Cardiac fibroblast (primary cell): Measurements from ENCODE around the gene KIRREL3.

ENCODE experiments used
- DNase-seq, 2 donors: peaks; one replicate each; pipeline versions ENCODE4 v3.0.0 to v3.0.0-alpha.2; 2010; ENCODE audit warnings: low read depth in 2 of 2
- H3K4me3 ChIP-seq, 2 donors: replicated peaks in 1 of 2; 1 replicate in 1 of 2; 2 replicates in 1 of 2; pipeline ENCODE4 v1.5.1; 2011; ENCODE audit warnings: low read depth in 2 of 2, low read length in 2 of 2, mild to moderate bottlenecking in 2 of 2, moderate library complexity in 1 of 2
- TF ChIP-seq, protein P1 (sequence below): IDR thresholded peaks from one replicate; pipeline ENCODE4 v1.5.1; 2011; ENCODE audit warnings: low read depth, mild to moderate bottlenecking, low read length, inconsistent platforms

The KIRREL3 gene

DNA sequence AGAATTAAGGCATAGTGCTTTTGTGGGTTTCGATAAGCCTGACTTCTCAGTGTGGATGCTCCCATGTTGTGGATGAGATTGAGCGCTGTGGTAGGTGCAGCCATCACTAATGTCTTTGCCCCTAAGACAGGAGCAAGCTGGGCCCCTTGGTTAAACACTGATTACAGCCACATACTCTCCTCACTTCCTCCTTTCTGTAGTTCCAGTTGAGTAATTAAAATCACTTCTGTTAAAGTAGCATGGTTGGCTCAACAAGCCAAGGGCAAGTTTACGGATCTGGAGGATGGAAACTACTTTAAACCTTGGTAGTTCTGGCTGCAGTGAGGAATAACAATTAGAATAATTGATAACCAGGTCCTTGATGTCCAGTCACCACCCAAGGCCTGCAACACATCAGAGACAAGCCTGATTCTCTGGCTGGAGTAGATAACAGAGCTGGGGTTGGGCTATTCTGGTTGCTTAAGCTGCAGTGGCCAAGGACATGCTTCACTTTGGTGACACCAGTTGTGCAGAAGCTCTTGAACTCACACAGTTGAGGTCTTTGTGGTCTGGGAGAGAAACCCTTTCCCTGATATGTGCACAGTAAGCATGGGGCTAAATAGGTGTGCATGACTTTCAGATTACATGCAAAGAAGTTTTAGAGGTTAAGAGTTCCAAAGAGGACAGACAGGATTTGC lies 81.3 kb downstream of the KIRREL3 start:
- H3K4me3 ChIP-seq = no peak overlapping the region
- DNase-seq = no peak
- TF ChIP-seq, protein P1, sequence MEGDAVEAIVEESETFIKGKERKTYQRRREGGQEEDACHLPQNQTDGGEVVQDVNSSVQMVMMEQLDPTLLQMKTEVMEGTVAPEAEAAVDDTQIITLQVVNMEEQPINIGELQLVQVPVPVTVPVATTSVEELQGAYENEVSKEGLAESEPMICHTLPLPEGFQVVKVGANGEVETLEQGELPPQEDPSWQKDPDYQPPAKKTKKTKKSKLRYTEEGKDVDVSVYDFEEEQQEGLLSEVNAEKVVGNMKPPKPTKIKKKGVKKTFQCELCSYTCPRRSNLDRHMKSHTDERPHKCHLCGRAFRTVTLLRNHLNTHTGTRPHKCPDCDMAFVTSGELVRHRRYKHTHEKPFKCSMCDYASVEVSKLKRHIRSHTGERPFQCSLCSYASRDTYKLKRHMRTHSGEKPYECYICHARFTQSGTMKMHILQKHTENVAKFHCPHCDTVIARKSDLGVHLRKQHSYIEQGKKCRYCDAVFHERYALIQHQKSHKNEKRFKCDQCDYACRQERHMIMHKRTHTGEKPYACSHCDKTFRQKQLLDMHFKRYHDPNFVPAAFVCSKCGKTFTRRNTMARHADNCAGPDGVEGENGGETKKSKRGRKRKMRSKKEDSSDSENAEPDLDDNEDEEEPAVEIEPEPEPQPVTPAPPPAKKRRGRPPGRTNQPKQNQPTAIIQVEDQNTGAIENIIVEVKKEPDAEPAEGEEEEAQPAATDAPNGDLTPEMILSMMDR = no peak

DNA sequence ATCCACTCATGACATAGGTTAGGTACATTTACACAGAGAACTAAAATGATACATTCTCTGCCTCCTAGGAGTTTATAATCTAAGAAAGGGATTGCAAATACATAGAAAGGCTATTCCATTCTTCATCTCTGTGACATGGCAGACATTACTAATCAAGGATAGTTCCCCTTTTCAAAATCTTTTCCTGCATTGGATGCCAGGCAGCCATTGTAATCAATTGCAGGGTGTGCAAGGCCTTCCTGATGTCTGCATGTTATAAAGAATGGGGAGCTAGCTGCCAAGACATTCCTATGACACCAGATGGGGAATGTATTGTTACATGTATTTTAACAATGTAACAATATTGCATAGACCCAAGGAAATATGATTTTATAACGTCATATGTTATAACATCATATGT lies 82.0 kb downstream of the KIRREL3 start:
- DNase-seq = peak in 1 of 2 donors; percentile 29

DNA sequence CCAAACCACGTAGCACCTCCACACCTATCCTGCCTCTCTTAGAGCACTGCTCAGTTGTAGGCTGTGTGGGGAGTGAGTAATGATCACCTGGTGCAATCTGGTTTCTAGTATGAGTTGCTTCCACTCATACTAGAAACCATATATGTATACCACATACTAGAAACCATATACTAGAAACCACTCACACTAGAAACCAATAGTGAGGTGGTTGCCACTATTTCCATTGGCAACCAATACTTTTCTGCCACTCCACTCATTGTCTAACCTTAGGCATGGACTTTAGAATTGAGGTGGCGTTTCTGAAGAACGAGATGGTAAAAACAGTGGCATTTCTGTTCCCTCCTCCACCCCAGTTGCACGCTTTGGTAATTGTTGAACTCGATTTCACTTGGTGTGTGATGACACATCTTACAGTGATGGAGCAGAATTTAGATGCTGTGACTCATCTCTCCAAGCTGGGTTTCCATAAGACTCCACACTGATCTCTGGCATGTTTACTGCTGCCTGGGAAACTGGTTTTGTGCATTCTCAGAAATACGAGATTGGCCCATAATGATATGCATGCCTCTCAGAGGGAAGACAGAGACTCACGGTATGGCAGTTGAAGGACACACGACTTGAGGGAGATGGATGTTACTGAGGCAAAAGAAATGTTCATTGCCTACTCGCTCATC lies 82.9 kb downstream of the KIRREL3 start:
- peak; percentile 77 to 91 for DNase-seq
- H3K4me3 ChIP-seq = no peak overlapping the region
- TF ChIP-seq, protein P1 = no peak

More for the DNA sequence above, 82.0 kb downstream of the KIRREL3 start:
- TF ChIP-seq, protein P1 = no peak
- H3K4me3 ChIP-seq = no peak overlapping the region

DNA sequence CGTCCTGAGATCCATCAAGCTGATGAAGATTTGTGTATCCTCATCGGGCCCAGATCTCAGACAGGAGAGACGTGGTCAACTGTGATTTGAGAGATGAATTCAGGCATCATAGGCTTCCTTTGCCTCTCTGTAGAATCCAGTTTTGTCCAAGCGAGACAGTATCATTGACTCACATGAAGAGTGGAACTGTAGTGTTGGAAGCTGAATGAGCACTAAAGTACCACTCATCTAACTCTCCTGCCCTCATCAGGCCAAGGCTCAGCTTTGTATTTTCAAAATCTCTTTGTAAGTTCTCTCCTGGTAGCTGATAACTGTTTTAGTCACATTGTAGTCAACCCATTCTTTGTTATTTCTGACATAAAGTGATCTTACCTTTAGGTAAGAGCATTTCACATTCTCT lies 85.1 kb downstream of the KIRREL3 start:
- DNase-seq = no peak
- H3K4me3 ChIP-seq = no peak overlapping the region
- TF ChIP-seq, protein P1 = no peak

DNA sequence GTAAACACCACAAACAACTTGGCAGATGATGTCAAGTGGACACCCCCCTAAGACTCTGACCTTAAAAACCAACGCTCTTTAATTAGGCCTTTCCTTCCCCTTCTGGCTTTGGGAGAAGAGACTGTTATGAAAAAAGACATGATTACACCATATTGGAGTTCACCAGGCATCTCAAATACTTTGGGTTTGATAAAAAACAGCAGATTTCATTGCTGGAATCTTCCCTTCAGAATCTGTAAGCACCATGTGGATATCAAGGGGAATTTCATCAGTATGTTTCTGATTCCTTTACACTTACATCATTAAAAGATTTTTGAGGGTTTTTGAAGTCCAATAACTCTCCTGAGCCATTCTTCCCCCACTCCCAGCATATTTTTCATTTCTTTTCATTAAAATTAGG lies 85.6 kb downstream of the KIRREL3 start:
- TF ChIP-seq, protein P1 = no peak
- H3K4me3 ChIP-seq = no peak overlapping the region
- DNase-seq = peak in 1 of 2 donors; percentile 29

DNA sequence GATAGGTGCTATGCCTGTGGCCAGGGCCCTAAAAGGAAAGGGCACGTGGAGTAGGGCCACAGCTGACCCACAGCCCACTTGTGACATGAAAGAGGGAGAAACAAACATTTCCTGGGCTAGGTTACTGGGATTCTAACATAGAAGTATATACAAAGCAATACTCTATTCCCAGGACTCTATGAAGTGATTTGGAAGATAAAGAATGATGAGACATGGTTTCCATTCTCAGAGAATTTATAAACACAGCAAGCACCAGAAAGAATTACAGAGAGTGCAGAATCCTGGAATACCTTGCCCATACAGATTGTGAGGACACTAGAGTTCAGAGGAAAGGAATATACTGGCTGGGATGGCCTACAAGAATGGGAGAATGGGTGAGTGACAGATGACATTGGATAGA lies 86.4 kb downstream of the KIRREL3 start:
- TF ChIP-seq, protein P1 = no peak
- no peak for DNase-seq
- H3K4me3 ChIP-seq = no peak overlapping the region

DNA sequence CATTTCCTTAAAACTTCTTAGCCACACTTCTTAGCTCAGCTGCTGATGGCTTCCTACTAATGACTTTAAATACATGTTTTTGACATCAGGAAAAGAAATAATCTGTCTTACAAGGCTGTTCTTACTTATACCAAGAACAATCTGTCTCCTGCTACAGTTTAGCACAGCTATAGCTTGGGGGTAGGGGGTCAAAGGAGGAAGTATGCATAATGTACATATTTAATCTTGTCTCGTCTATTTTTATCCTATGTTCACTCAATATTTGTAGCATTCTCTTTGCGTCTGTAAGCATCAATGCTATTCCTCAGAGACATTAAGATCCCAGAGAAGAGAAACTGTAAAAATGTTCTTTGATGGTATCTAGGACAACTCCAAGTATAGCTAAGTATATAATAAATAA lies 96.0 kb downstream of the KIRREL3 start:
- no peak for DNase-seq

More for the DNA sequence above, 96.0 kb downstream of the KIRREL3 start:
- H3K4me3 ChIP-seq = no peak overlapping the region
- TF ChIP-seq, protein P1 = no peak
